DOHH2 (cell line): ENCODE results near the gene SMARCD3.

Source experiments
- EZH2phosphoT487 ChIP-seq: fragments of 200-600 bp; sonication (generic); IDR thresholded peaks from 2 replicates; pipeline ENCODE4 v1.6.1; 2017; ENCODE audit warnings: borderline replicate concordance, mild to moderate bottlenecking, antibody characterized with exemption, low read length, moderate library complexity, mixed read lengths
- TF ChIP-seq, protein P1 (sequence below): fragments of 200-600 bp; sonication (generic); IDR thresholded peaks from one replicate; pipeline ENCODE4 v1.5.1; 2014; ENCODE audit warnings: antibody characterized with exemption, mild to moderate bottlenecking, low read depth, low read length; ENCODE audit not compliant: poor library complexity, severe bottlenecking

DNA sequence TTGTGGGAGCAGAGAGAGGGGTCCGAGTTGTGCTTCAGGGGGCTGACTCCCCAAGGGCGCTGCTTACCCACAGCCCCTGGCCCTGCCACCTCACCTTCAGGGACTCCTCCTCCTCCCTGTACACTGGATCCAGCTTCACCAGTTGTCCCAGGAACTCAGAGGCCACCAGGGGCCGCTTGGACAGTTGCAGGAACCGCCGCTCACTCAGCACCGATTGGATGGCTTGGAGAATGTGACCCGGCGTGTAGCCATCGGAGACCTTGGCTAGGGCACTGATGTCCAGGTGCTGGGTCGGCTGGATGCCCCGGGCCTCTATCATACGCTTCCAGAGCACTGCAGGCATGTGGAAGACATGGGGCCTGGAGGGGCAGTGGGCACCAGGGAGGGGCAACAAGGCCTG is 57.0 kb downstream of the SMARCD3 start:
- TF ChIP-seq, protein P1, sequence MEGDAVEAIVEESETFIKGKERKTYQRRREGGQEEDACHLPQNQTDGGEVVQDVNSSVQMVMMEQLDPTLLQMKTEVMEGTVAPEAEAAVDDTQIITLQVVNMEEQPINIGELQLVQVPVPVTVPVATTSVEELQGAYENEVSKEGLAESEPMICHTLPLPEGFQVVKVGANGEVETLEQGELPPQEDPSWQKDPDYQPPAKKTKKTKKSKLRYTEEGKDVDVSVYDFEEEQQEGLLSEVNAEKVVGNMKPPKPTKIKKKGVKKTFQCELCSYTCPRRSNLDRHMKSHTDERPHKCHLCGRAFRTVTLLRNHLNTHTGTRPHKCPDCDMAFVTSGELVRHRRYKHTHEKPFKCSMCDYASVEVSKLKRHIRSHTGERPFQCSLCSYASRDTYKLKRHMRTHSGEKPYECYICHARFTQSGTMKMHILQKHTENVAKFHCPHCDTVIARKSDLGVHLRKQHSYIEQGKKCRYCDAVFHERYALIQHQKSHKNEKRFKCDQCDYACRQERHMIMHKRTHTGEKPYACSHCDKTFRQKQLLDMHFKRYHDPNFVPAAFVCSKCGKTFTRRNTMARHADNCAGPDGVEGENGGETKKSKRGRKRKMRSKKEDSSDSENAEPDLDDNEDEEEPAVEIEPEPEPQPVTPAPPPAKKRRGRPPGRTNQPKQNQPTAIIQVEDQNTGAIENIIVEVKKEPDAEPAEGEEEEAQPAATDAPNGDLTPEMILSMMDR = no peak
- TF ChIP-seq EZH2phosphoT487 = no peak
